GM18868 (cell line): Measurements from ENCODE around the gene KDM1A.

ENCODE experiments used
- ATAC-seq: cut with Tn5 transposase; IDR thresholded peaks from one replicate; pipeline ENCODE4 v1.9.1; 2021; ENCODE audit warnings: mild to moderate bottlenecking, moderate library complexity; ENCODE audit not compliant: unreplicated experiment

Gene KDM1A

DNA sequence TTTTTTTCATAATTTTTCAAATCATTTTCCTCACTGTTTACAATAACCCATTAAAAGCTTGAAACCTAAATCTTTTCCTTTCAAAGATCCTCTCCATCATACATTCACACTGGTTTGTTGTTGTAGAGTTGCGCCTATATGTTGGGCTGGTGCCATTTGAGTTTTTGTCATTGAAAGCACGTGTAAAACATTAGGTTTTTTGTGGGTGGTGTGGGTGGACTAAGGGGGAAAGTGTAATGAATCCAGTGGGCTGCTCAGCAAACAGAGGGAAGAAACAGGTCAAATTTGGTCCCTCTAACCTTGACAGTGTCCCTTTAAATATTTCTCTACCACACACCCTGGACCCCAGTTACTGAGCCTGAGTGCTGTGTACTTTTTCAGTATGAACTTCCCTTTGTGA lies 46.8 kb downstream of the KDM1A start:
- ATAC-seq = no peak

- ATAC-seq = no peak
Measured at GRCh38 chr1:23069149-23069548, 49.9 kb downstream of the KDM1A start.

DNA sequence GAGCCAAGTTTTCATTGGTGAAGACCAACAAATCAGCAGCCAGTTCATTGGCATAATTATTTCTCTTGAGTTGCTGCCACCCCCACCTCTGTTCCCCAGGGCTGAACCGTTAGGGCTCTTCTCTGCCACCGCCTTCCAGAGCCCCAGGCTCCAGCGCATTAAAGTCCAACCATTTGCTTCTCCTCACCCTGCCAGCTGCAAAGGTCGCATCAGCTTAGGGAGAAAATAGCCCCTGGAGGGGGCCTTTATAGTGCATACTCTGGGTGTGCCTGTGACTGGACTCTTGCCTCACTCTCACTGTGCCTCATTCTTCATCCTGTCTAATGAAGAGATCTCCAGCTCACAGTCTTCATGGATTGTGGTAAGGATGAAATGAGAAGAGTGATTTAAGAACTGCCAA lies 50.4 kb downstream of the KDM1A start:
- no peak for ATAC-seq

GRCh38 chr1:23074012-23074411 lies 54.7 kb downstream of the KDM1A start:
- no peak for ATAC-seq

DNA sequence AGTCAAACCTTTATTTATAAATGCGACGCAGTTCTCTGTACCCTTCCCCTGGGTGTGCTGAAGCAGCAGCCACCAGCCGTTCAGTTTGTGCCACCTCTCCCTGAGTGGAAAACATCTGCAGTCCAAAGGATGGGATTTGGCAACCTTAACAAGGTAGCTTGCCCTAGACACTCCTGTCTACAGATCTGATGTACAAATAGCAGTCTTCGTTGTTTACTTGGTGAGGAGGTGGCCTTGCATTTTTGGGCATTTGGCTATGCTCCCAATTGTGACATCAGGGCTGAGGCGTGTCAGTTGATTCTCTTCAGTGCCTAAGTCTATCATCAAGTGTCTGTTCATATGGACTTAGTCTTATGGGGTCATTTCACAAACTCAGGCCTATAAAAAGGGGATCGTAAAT lies 59.8 kb downstream of the KDM1A start:
- no peak for ATAC-seq

DNA sequence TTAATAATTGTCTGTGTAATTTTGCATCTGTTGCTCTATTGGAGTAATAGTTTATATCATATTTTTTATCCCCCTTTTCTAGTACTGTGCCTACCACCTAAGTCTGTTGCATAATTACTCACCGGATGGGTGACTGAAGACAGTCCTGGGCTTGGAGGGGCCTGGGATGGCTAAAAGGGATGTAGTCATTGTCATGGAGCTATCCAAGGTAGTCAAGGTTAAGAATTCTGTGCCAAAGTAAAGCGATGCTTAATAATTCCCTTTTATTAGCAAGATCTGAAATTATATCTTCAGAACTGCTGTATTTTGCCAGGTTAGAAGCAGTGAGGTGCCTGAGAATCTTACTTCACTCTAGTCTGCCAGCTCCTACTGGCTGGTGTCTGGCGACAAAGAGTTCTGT lies 61.6 kb downstream of the KDM1A start:
- no peak for ATAC-seq

- ATAC-seq = no peak
Measured at GRCh38 chr1:23081376-23081775, 62.1 kb downstream of the KDM1A start.

DNA sequence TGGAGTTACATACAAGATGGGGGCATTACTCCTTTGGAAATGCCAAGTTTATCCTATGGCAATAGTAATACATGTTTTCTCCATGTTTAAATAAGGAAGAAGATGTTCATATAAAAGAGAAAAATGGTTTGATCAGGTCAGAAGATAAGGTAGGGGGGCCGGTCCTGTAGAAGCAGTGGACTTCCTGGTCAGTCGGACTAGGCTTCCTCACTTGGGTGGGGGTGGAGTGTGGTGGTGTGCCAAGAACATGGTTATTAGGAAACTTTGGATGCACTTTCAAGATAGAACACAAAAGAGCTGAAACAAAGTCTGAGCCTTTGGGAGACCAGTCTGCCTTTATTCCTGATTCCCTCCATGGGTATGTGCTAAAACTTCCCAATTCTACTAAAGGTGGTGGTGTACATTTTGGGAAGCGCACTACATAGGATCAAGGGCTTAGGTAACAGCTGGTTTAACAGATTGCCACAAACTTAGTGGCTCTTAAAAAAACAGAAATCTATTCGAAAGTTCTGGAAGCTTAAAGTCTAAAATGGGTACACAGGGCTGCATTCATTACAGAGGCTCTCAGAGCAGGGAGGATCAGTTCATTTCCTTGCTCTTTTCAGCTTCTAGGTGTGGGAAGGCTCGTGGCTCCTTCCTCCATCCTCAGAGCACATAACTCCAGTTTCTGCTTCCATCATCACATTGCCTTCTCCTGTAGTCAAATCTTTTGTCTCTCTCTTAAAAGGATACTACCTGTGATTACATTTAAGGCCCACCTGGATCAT lies 64.6 kb downstream of the KDM1A start:
- no peak for ATAC-seq

- no peak for ATAC-seq
Measured at GRCh38 chr1:23084880-23085279, 65.6 kb downstream of the KDM1A start.

DNA sequence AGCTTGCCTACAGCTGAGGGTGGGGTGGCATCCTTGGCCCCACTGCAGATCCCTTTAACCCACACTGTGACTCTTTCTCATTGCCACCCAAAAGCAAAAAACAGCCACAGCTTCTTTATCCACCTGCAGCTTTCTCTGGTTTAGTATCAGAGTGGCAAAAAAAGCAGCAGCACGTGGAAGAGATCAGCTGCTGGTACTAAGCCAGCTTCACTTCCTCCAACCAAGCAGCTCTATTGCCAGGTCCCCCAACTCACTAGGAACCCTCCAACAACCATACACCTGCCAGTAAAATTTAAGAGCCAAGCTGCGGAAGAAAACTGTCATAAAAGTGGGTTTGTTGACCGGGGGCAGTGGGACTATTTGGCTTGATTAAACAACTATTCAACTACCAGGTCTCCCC lies 66.4 kb downstream of the KDM1A start:
- no peak for ATAC-seq

GRCh38 chr1:23088027-23088426 lies 68.8 kb downstream of the KDM1A start:
- no peak for ATAC-seq

DNA sequence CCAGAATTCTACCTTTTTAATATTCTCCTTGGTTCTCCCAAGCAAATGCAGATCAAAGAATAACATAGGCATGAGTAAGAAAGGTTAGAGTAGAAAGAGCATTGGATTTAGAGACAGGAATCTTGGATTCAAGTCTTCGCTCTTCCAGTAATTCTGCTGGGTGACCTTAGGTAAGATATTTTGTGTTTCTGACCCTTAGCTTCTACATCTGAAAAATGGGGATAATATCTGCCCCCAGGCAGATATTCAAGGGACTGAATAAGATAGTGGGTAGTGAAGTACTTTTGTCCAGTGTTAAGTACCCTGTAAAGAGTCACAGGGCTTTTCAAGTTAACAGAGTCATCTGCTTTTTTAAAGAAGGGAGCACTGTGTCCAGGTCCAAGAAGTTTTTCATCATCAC lies 70.8 kb downstream of the KDM1A start:
- no peak for ATAC-seq

DNA sequence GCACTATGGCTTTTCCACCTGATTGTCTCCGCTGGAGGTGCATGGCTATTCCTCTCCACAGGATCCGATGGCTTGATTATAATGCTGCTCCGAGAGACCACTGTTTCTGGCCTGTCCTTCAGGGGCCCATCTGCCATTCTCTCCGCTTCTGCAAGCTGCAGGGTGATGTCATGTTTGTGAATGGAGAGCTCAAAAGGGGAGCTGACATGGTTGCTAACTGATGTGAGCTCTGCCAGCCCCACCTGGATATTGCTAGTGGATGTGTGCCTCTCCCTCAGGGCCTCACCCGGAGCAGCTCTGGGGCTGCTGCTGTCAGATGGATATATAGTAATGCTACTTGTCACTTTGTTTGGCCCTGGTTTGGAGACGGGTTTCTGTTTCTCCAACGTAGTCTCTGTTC lies 72.3 kb downstream of the KDM1A start:
- ATAC-seq = no peak

- ATAC-seq = no peak
Measured at GRCh38 chr1:23092447-23092846, 73.2 kb downstream of the KDM1A start.

DNA sequence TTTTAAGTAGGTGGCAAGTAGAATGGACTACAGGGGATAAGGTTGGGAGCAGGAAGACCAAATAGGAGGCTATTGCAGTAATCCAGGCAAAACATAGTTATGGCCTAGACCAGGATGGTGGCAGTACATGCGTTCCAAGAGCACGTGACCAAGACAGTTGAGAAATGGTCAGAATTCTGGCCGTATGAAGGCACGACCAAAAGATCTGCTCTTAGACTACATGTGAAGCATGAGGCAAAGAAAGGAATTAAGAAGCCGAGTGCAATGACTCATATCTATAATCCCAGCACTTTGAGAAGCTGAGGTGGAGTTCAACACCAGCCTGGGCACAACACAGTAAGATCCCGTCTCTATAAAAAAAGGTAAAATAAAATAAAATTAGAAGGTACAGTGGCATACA lies 78.0 kb downstream of the KDM1A start:
- no peak for ATAC-seq

DNA sequence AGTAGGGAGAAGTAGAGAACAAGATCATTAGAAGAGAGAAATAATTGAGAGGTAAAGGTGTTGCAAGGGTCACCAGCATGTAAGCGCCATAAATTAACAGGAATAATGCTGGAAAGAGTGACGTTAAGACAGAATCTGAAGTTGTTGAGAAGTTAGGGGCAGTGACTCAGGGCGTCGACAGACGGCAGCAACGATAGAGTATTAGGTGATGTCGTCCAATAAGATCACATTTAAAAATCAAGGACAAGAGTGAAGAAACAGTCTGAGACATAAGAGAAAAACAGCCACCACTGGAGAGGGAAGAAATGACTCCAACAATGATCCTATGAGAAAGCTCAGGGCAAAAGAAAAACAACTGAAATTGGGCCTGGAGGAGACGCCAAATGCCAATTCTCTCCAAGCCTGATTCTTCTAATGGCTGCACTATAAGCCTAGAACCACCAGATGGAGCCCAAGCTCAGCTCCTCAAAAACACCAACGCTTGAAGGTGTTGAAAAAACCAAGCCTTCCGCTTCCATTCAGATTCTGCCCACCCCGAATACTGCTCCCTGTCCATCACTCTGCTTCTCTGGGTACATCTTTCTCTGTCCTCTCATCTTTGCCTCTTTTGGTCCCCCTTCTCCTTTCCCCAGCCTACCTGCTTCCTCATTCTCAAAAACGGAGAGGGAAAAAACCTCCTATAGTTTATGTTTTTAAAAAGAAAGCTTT lies 79.3 kb downstream of the KDM1A start:
- ATAC-seq = no peak

- ATAC-seq = no peak
Measured at GRCh38 chr1:23099171-23099536, 79.9 kb downstream of the KDM1A start.

- ATAC-seq = no peak
Measured at GRCh38 chr1:23100074-23100748, 80.9 kb downstream of the KDM1A start.

GRCh38 chr1:23101101-23101827 lies 82.0 kb downstream of the KDM1A start:
- ATAC-seq = no peak

DNA sequence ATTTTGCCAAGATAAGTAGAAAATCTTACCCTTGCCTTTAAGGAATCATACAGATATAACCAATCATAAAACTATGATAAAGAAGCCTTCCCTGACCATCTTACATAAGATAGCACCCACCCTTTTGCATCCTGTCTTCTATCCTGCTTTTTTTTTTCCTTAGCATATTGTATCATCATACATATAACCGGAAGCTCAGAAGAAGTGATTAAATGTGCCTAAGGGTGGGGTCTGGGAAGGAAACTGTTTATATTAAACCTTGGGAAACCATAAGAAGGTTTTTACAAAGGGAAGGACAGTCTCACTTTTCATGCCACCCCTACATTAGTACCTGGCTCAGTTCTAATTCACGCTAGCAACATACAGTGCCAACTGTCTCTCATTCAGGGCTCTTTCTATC lies 82.6 kb downstream of the KDM1A start:
- ATAC-seq = no peak

DNA sequence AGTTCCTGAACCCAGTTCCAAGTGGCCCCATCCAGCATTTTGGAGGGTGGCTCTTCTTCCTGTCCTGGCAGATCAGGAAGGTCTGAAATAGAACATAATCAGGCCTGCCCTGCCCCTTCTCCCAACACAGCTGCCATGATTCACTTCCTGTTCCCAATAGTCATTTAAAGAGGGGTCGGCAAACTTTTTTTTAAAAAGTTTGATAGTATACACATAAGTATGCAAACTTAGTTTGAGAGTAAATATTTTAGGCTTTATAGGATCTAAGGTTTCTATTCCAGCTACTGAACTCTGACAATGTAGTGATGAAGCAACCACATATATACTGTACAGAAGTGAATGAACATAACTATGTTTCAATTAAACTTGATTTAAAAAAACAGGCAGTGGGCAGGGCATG lies 83.0 kb downstream of the KDM1A start:
- ATAC-seq = no peak
